Lower leg skin (tissue), 4 donors: Measurements from ENCODE around the gene POLN. TPM values are rescaled to one million over a fixed set of nuclear protein-coding genes. Genes with fewer than 3 reads are reported as not detected.

Experiments used
- DNase-seq, 2 donors: peaks; one replicate each; pipeline ENCODE4 v3.0.0-alpha.2; 2019; ENCODE audit warnings: low spot score in 2 of 2
- H3K4me3 ChIP-seq: fragments of 200-600 bp; sonication (generic); 2 replicates; pipeline ENCODE4 v1.5.1; 2017; ENCODE audit warnings: mild to moderate bottlenecking, low read depth; ENCODE audit not compliant: poor library complexity, severe bottlenecking
- POLR2A ChIP-seq, 2 donors: fragments of 450-650 bp; IDR thresholded peaks; one replicate each; pipeline ENCODE4 v1.6.1; 2016 to 2017; ENCODE audit warnings: antibody characterized with exemption in 2 of 2, mild to moderate bottlenecking in 1 of 2, moderate library complexity in 1 of 2
- WGBS, 2 donors: methylation state at CpG; one replicate each; pipeline ENCODE4 v1.1.5; 2018; 5-methylcytosine and 5-hydroxymethylcytosine counted together
- intact Hi-C: fragments of 100-400 bp; cut with DNase I; formaldehyde crosslinking; loops from one replicate; pipeline ENCODE4 v1.15.0; 2023; ENCODE audit warnings: low total_unique reads
- total RNA-seq, 4 donors: library from RNA; depleted of rRNA; stranded (reverse); fragments of >200 nt; gene quantifications; one replicate each; pipeline ENCODE4 v1.1.0, GENCODE V29; 2016
- TF ChIP-seq, protein P1 (sequence below), 3 donors: fragments of 450-650 bp; IDR thresholded peaks; one replicate each; pipeline ENCODE4 v1.5.1; 2016; ENCODE audit warnings: antibody characterized with exemption in 3 of 3, mild to moderate bottlenecking in 3 of 3, moderate library complexity in 2 of 3

POLN gene
- total RNA-seq, 4 donors from 2014 or later: 0.30 to 3.3 (median 0.89) TPM

DNA sequence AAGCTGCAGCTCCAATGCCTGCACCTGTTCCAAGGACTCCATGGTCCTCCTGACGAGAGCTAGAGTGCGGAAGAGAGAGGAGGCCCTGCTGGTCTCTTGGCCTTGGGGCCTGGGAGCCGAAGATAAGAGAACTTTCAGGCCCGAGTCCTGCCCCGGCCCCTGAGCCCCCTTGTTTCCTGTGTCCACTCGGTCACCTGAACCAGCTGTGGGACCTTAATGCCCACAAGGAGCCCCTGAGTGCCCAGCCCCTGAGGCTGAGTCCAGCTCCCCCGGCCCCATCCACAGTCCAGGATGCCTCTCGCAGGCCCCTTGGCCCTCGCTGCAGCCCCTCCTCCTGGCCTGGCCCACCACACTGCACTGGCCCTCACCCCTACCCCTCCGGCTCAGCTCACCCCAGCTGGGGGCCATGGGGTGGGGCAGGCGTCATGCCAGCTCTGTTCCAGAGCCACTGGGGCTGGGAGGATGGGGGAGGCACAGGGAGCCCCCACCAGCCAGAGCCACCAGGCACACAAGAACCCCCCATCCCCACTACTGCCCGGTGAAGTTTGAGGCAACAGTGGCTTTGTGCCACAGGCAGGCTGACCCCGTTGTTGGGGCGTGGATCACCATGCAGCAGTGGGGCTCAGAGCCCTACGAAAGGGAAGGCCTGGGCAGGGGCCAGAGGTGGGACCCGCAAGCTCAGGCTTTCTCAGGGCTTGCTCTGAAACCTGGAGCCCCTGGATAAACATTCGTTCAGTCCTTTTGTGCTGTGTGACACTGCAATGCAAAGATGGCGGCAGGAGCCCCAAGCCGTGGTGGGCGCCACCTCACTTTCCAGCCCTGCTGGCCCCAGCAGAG is 168.7 kb downstream of the POLN start:
- intact Hi-C loops: no loop called here
- WGBS, 2 donors: 86 to 94% methylated on average over 13 to 18 of the region's 20 CpGs

DNA sequence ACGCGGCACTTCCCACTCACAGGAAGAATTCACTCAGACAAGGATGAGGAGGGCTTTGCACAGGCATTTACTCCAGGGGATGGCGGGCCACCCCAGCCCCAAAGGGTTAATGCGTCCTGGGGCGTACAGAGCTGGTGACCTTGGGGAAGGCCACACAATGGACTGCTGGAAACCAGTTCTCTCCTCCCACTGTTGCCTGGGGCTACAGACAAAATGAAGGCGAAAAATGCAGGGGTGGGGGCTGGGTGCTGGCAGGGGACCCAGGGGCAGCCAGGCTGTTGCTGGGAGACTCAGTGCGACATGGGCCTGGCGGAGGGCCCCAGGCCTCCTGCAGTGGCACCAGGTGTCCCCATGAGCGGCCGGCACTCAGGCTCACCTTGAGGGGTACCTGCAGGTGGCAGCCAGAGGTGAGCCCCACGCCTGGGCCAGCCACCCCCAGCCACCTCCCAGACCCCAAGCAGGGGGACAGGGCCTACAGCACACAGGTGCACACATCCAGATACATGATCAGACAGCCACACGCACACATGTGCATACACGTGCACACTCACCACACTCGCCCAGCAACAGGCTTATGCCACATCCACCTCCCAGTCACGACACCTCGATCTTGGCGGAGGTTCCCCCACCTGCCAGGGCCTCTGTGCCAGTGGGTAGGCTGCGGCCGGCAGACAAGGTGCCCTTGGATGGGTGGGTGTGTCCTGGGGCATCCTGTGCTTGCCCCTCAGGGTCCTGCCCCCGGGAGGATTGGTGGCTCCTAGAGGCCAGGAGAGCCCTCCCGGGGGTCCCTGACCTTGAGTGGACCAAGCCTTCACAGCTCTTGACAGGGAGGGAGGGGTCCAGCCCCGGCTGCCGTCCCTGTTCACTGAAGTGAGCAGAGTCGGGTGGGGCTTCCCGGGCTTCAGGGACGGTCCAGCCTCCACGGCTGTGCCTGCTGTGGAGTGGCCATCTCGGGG is 169.7 kb downstream of the POLN start:
- DNase-seq: no peak
- WGBS, 2 donors: 60 to 61% methylated on average over 21 to 26 of the region's 28 CpGs
- intact Hi-C loops: no loop called here
- H3K4me3 ChIP-seq: no peak overlapping the region
- TF ChIP-seq POLR2A (IDR thresholded peaks at IDR 0.05): no peak
- TF ChIP-seq, protein P1, sequence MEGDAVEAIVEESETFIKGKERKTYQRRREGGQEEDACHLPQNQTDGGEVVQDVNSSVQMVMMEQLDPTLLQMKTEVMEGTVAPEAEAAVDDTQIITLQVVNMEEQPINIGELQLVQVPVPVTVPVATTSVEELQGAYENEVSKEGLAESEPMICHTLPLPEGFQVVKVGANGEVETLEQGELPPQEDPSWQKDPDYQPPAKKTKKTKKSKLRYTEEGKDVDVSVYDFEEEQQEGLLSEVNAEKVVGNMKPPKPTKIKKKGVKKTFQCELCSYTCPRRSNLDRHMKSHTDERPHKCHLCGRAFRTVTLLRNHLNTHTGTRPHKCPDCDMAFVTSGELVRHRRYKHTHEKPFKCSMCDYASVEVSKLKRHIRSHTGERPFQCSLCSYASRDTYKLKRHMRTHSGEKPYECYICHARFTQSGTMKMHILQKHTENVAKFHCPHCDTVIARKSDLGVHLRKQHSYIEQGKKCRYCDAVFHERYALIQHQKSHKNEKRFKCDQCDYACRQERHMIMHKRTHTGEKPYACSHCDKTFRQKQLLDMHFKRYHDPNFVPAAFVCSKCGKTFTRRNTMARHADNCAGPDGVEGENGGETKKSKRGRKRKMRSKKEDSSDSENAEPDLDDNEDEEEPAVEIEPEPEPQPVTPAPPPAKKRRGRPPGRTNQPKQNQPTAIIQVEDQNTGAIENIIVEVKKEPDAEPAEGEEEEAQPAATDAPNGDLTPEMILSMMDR (IDR thresholded peaks at IDR 0.05): no peak

More for the DNA sequence above, 168.7 kb downstream of the POLN start:
- no peak overlapping the region for H3K4me3 ChIP-seq
- TF ChIP-seq POLR2A (IDR thresholded peaks at IDR 0.05): no peak
- TF ChIP-seq, protein P1 (IDR thresholded peaks at IDR 0.05): no peak
- no peak for DNase-seq

DNA sequence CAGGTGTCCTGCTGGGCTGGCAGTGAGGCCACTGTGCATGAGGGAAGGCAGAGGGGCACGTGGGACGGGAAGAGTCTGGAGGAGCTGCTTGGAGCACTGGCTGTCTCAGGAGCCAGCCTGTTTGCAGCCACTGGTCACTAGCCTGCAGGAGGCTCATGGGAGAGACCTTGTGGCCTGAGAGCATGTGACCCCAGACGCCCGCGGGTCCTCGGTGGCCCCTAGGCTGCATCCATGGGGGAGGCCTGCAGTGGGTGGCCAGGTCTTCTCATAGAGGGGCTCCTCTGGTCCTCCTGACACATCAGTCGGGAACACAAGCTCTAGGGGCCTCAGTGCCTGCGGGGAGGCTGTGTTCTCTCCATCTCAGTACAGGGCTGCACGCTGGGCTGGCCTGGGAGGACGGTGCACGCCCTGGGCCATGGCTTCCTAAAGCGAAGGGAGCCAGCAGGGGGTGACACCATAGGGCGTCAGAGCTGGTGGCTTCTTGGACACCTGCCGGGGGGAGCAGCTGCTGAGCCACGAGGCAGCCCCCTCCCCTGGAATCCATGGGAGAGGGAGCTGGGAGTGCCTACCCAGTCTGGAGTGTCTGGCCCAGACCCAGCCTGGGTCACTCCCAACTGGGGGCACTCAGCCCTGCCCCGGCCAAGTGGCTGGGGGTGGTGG is 170.5 kb downstream of the POLN start:
- TF ChIP-seq, protein P1 (IDR thresholded peaks at IDR 0.05): no peak
- TF ChIP-seq POLR2A (IDR thresholded peaks at IDR 0.05): no peak
- intact Hi-C loops: no loop called here
- 61 to 78% methylated on average over 14 of the region's 16 CpGs for WGBS, 2 donors
- H3K4me3 ChIP-seq: no peak overlapping the region
- DNase-seq: no peak

DNA sequence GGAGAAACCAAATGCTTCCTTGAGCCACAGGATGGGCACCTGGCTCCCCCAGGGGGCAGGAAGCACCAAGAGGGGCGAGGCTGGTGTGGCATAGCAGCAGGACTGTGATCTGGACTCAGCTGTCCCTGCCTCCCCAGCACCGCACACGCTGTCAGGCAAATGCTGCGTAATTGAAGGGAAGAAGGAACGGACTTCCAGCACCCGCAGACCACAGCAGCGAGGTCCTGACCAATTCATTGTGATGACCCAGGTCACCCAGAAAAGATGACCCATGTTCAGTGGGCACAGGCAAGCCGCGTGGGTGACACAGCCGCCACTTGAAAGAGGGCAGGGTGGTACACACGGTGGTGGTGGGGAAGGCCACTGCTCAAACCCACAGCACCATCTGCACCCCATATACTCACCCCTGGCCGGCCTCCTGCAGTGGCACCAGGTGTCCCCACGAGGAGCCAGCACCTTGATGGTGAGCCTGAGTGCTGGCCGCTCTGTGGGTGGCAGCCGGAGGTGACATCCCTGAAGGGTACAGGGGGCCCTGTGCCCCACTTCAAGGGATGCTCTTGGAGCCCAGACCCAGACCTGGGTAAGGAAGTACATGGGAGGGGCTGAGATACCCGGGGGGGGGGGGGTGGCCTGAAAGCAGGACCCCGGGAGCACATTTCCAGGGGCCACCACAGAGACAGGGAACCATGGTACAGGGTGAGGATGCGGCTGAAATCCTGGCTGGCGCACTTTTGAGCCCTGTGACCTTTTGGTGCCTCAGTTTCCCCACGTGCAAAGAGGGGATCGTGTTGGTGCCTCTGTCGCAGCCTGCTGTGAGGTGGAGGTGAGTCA is 171.3 kb downstream of the POLN start:
- DNase-seq: no peak
- WGBS, 2 donors: 80 to 88% methylated on average over 20 to 22 of the region's 22 CpGs
- no peak for TF ChIP-seq POLR2A (IDR thresholded peaks at IDR 0.05)
- TF ChIP-seq, protein P1 (IDR thresholded peaks at IDR 0.05): no peak
- intact Hi-C loops: no loop called here
- no peak overlapping the region for H3K4me3 ChIP-seq

DNA sequence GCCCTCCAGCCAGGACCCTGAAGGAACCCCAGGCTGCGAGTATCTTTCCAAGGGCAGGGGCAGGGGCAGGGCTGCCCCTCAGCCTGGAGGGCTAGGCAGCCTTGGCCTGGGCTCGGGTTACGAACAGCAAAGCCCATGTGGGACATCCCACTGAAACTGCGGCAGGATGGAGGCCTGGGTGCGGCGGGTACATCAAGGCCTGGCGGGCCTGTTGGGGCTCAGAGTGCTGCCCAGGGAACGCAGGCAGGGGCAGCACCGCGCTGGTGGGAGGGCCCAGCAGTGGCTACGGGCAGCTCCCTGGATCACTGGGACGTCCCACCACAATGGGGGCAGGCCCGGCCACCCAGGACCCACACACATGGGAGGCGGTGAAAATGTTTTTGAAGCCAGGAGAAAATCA is 171.9 kb downstream of the POLN start:
- intact Hi-C loops: loop anchor here (10.0 kb wide), 1 partner anchor 1545 kb away; no protein-coding TSS in a partner anchor
- WGBS, 2 donors: 55 to 60% methylated on average over 11 to 12 of the region's 14 CpGs
- DNase-seq: no peak
- no peak overlapping the region for H3K4me3 ChIP-seq
- TF ChIP-seq POLR2A (IDR thresholded peaks at IDR 0.05): no peak
- TF ChIP-seq, protein P1 (IDR thresholded peaks at IDR 0.05): no peak
